KMS-11 (cell line): Measurements from ENCODE around the gene AMPD2.

Experiments
- H2AFZ ChIP-seq: fragments of 200-600 bp; sonication (generic); 2 replicates; pipeline ENCODE4 v1.6.1; 2016; ENCODE audit warnings: antibody characterized with exemption, mixed run types, low read depth
- H3K27ac ChIP-seq: fragments of 200-600 bp; sonication (generic); 2 replicates; pipeline ENCODE4 v1.6.1; 2016; ENCODE audit warnings: mild to moderate bottlenecking, mixed run types
- H3K27me3 ChIP-seq: fragments of 200-600 bp; sonication (generic); 2 replicates; pipeline ENCODE4 v1.6.1; 2017; ENCODE audit warnings: mild to moderate bottlenecking, low read depth, mixed run types, moderate library complexity; ENCODE audit not compliant: insufficient read depth
- H3K36me3 ChIP-seq: fragments of 200-600 bp; sonication (generic); 2 replicates; pipeline ENCODE4 v1.6.1; 2017; ENCODE audit warnings: mild to moderate bottlenecking, mixed run types; ENCODE audit not compliant: insufficient read depth
- H3K4me1 ChIP-seq: fragments of 200-600 bp; sonication (generic); 2 replicates; pipeline ENCODE4 v1.6.1; 2016; ENCODE audit warnings: mild to moderate bottlenecking, low read depth, mixed run types; ENCODE audit not compliant: poor library complexity, severe bottlenecking
- H3K4me2 ChIP-seq: fragments of 200-600 bp; sonication (generic); 2 replicates; pipeline ENCODE4 v1.7.0; 2016; ENCODE audit warnings: mild to moderate bottlenecking, mixed run types
- H3K4me3 ChIP-seq: fragments of 200-600 bp; sonication (generic); IDR thresholded peaks from 2 replicates; pipeline ENCODE4 v1.6.1; 2017; ENCODE audit warnings: low read depth, low read length, mixed read lengths; ENCODE audit not compliant: insufficient read depth
- H3K79me2 ChIP-seq: fragments of 200-600 bp; sonication (generic); 2 replicates; pipeline ENCODE4 v1.6.1; 2016; ENCODE audit warnings: low read depth, mixed run types; ENCODE audit not compliant: insufficient read depth
- H3K9ac ChIP-seq: fragments of 200-600 bp; sonication (generic); 2 replicates; pipeline ENCODE4 v1.6.1; 2016; ENCODE audit warnings: mild to moderate bottlenecking, mixed run types
- H4K20me1 ChIP-seq: fragments of 200-600 bp; sonication (generic); 2 replicates; pipeline ENCODE4 v1.6.1; 2016; ENCODE audit warnings: mild to moderate bottlenecking, mixed run types; ENCODE audit not compliant: insufficient read depth
- CTCF ChIP-seq: fragments of 200-600 bp; sonication (generic); conservative IDR thresholded peaks from 2 replicates; pipeline ENCODE4 v1.6.1; 2017; ENCODE audit warnings: low read depth, mild to moderate bottlenecking, antibody characterized with exemption, low read length, moderate library complexity, mixed read lengths

Gene AMPD2

GRCh38 chr1:109630081-109630897 lies 10.7 kb downstream of the AMPD2 start:
- H3K36me3 ChIP-seq = peaks cover 26% of the 10 kb centered on the region; the same call in 1 of the 2 replicates
- H2AFZ ChIP-seq = no peak overlapping the region
- H3K27me3 ChIP-seq = no peaks in the 10 kb centered on the region
- no peak for TF ChIP-seq CTCF
- H3K27ac ChIP-seq = no peak overlapping the region
- H3K79me2 ChIP-seq = no peaks in the 10 kb centered on the region; the same call in 1 of the 2 replicates
- no peak overlapping the region for H3K9ac ChIP-seq
- H3K4me3 ChIP-seq = no peak overlapping the region
- no peaks in the 10 kb centered on the region for H4K20me1 ChIP-seq
- no peak overlapping the region for H3K4me2 ChIP-seq
- peaks cover 13% of the 10 kb centered on the region for H3K4me1 ChIP-seq

- no peak overlapping the region for H3K4me2 ChIP-seq
- H3K4me3 ChIP-seq = no peak overlapping the region
- H3K27me3 ChIP-seq = no peaks in the 10 kb centered on the region
- H2AFZ ChIP-seq = no peak overlapping the region
- H3K79me2 ChIP-seq = no peaks in the 10 kb centered on the region
- H3K4me1 ChIP-seq = peaks cover 20% of the 10 kb centered on the region
- H4K20me1 ChIP-seq = no peaks in the 10 kb centered on the region
- no peak overlapping the region for H3K27ac ChIP-seq
- TF ChIP-seq CTCF = no peak
- H3K9ac ChIP-seq = no peak overlapping the region
- peaks cover 26% of the 10 kb centered on the region; the same call in 1 of the 2 replicates for H3K36me3 ChIP-seq
These were observed 11.4 kb downstream of the AMPD2 start for GRCh38 chr1:109630898-109631512.

GRCh38 chr1:109631513-109632505 lies 12.2 kb downstream of the AMPD2 start:
- TF ChIP-seq CTCF = no peak
- Histone ChIP-seq H3K4me3 (no peak overlapping the region), H3K79me2 (no peaks in the 10 kb centered on the region), H3K9ac (no peak overlapping the region), H3K36me3 (peaks cover 24% of the 10 kb centered on the region; the same call in 1 of the 2 replicates), H4K20me1 (no peaks in the 10 kb centered on the region), H3K27me3 (no peaks in the 10 kb centered on the region), H3K27ac (no peak overlapping the region), H3K4me2 (no peak overlapping the region), H3K4me1 (peaks cover 24% of the 10 kb centered on the region), H2AFZ (no peak overlapping the region)

GRCh38 chr1:109632671-109633346 lies 13.2 kb downstream of the AMPD2 start:
- no peak overlapping the region for H3K9ac ChIP-seq
- no peaks in the 10 kb centered on the region for H3K79me2 ChIP-seq
- TF ChIP-seq CTCF = no peak
- no peak overlapping the region for H2AFZ ChIP-seq
- no peaks in the 10 kb centered on the region for H4K20me1 ChIP-seq
- no peak overlapping the region for H3K4me2 ChIP-seq
- no peaks in the 10 kb centered on the region for H3K27me3 ChIP-seq
- no peak overlapping the region for H3K4me3 ChIP-seq
- peaks cover 20% of the 10 kb centered on the region; the same call in 1 of the 2 replicates for H3K36me3 ChIP-seq
- H3K27ac ChIP-seq = no peak overlapping the region
- H3K4me1 ChIP-seq = peaks cover 24% of the 10 kb centered on the region
